Measurements from ENCODE around the gene DCAF6.
A peak's percentile ranks its signal among the peaks of the same experiment; 100 is the strongest.
"Not testable (repeated sequence)": the region's sequence is repeated elsewhere in the genome, so short reads cannot be mapped to it uniquely, and the experiment has no call there.

Gene DCAF6

DNA sequence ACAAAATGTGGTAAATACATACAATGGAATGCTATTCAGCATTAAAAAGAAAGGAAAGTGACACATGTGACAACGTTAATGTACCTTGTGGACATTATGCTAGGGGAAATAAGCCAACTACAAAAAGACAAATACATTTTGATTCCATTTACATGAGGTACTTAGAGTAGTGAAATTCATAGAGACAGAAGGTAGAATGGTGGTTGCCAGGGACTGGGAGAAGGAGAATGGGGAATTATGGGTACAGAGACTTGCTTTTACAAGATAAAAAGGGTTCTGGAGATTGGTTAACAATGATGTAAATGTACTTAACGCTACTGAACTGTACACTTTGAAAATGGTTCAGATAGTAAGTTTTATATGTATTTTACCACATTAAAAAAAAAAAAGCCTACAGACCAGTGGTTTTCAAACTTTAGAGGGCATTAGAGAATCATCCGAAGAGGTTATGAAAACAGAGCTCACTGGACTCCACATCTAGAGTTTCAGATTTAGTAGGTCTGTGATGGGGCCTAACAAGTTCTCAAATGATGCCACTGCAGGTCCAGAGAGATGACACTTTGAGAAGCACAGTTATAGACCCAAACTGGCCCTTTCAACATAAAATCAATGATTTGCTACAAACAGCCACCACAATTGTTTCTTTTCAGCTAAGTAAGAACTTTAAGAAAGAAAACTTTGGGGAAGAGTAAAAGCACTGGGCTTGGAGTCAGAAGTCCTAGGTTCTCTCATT, 13.0 kb upstream of the DCAF6 start:
- no peak overlapping the region for H3K9ac ChIP-seq (ENCODE audit: low read depth in 1 of 2, low read length in 2 of 2)
- no peak overlapping the region for H3K4me3 ChIP-seq (ENCODE audit: low read length in 2 of 2)
- no peaks in the 10 kb centered on the region for H3K9me3 ChIP-seq (ENCODE audit: control insufficient read depth in 2 of 2, low read length in 2 of 2)
- H3K4me1 ChIP-seq (ENCODE audit: control insufficient read depth in 2 of 2, insufficient read depth in 2 of 2, low read length in 2 of 2) = peaks cover 3 to 4% of the 10 kb centered on the region in 2 donors
- H3K36me3 ChIP-seq (ENCODE audit: control insufficient read depth in 2 of 2, insufficient read depth in 2 of 2, low read length in 2 of 2) = peaks cover 0 to 3% of the 10 kb centered on the region in 2 donors
- no peak overlapping the region for H3K27ac ChIP-seq (ENCODE audit: low read depth in 2 of 2, low read length in 2 of 2)
- no peaks in the 10 kb centered on the region for H3K27me3 ChIP-seq (ENCODE audit: control insufficient read depth in 2 of 2, insufficient read depth in 2 of 2, low read length in 2 of 2)

DNA sequence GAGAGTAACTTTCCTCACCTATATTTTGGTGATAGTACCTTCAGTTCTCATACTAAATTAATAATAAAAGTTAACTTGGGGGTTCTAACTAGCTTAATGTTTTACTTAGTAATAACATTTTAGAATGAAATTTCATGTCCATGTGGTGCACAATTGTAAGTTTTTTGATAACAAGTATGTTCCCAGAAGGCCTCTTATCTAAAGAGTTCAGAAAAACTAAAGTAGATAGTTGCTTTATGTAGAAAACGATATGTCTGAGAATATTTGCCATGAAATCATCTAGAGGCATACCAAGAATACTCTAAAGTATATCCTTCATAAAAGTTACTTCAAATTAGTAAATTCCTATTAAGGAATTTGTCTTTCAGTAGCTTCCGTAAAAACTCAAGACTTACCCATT, 12.4 kb upstream of the DCAF6 start:
- peaks cover 0 to 1% of the 10 kb centered on the region in 2 donors for H3K36me3 ChIP-seq (ENCODE audit: control insufficient read depth in 2 of 2, insufficient read depth in 2 of 2, low read length in 2 of 2)
- no peak overlapping the region for H3K4me3 ChIP-seq (ENCODE audit: low read length in 2 of 2)
- no peaks in the 10 kb centered on the region for H3K27me3 ChIP-seq (ENCODE audit: control insufficient read depth in 2 of 2, insufficient read depth in 2 of 2, low read length in 2 of 2)
- no peak overlapping the region for H3K27ac ChIP-seq (ENCODE audit: low read depth in 2 of 2, low read length in 2 of 2)
- no peak overlapping the region for H3K9ac ChIP-seq (ENCODE audit: low read depth in 1 of 2, low read length in 2 of 2)
- H3K4me1 ChIP-seq (ENCODE audit: control insufficient read depth in 2 of 2, insufficient read depth in 2 of 2, low read length in 2 of 2) = peaks cover 3 to 4% of the 10 kb centered on the region in 2 donors
- no peaks in the 10 kb centered on the region for H3K9me3 ChIP-seq (ENCODE audit: control insufficient read depth in 2 of 2, low read length in 2 of 2)

DNA sequence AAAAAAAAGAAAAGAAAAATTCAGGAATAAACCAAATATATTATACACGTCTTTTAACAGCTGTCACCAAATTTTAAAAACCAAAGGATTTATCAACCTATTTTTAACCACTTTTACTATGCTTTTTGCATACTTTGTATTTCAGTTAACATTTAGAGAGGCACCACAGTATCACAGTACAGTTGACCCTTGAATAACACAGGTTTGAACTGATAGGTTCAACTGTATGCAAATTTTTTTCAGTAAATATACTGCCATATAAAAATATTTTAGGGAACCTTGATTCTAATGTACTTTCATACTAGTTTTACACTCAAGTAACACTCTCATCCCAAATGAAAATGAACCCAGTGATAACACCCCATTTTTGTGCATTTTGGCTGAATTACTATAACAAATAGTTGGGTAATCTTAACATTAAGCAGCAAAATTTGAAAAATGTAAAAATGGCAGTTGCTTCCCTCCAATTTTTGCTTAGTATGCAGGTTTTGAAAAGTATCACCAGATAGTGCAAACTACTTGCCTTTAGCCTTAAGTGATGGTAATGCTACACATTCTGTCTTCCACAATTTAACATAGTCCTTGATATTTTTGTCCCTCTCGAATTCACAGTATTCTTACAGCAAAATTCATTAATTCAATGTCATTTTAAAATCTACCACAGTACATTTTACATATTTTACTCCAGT, 11.8 kb upstream of the DCAF6 start:
- Histone ChIP-seq H3K4me1 (ENCODE audit: control insufficient read depth in 2 of 2, insufficient read depth in 2 of 2, low read length in 2 of 2) (peaks cover 3 to 4% of the 10 kb centered on the region in 2 donors), H3K9ac (ENCODE audit: low read depth in 1 of 2, low read length in 2 of 2) (no peak overlapping the region), H3K9me3 (ENCODE audit: control insufficient read depth in 2 of 2, low read length in 2 of 2) (no peaks in the 10 kb centered on the region), H3K4me3 (ENCODE audit: low read length in 2 of 2) (no peak overlapping the region), H3K36me3 (ENCODE audit: control insufficient read depth in 2 of 2, insufficient read depth in 2 of 2, low read length in 2 of 2) (no peaks in the 10 kb centered on the region), H3K27ac (ENCODE audit: low read depth in 2 of 2, low read length in 2 of 2) (no peak overlapping the region), H3K27me3 (ENCODE audit: control insufficient read depth in 2 of 2, insufficient read depth in 2 of 2, low read length in 2 of 2) (no peaks in the 10 kb centered on the region)

DNA sequence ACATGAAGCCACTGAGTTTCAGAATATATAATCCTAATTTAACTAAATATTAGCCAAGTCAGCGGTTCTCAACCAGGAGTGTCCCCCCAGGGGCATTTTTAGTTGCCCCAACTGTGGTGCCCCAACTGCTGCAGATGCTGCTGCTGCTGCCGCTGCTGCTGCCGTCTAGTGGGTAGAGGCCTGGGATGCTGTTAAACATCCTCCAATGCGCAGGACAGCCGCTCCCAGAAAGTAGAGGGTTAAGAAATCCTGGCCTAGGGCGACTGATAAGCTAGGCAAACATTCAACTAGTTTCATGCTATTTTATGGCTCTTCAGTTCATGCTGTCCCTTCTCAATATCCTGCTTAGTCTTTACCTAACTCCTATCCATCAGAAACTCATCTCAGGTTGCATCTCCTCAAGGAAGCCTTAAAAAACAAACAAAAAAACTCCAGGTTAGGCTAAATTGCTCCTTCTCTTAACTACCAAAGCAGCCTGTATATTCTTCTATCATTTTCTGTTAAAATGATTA, 9.9 kb upstream of the DCAF6 start:
- Histone ChIP-seq H3K9ac (ENCODE audit: low read depth in 1 of 2, low read length in 2 of 2) (no peak overlapping the region), H3K27me3 (ENCODE audit: control insufficient read depth in 2 of 2, insufficient read depth in 2 of 2, low read length in 2 of 2) (no peaks in the 10 kb centered on the region), H3K27ac (ENCODE audit: low read depth in 2 of 2, low read length in 2 of 2) (peak overlapping the region; percentile 49 to 50), H3K4me3 (ENCODE audit: low read length in 2 of 2) (peak overlapping the region in 1 of 2 donors; percentile 53), H3K9me3 (ENCODE audit: control insufficient read depth in 2 of 2, low read length in 2 of 2) (no peaks in the 10 kb centered on the region), H3K36me3 (ENCODE audit: control insufficient read depth in 2 of 2, insufficient read depth in 2 of 2, low read length in 2 of 2) (no peaks in the 10 kb centered on the region), H3K4me1 (ENCODE audit: control insufficient read depth in 2 of 2, insufficient read depth in 2 of 2, low read length in 2 of 2) (peaks cover 3 to 4% of the 10 kb centered on the region in 2 donors)

DNA sequence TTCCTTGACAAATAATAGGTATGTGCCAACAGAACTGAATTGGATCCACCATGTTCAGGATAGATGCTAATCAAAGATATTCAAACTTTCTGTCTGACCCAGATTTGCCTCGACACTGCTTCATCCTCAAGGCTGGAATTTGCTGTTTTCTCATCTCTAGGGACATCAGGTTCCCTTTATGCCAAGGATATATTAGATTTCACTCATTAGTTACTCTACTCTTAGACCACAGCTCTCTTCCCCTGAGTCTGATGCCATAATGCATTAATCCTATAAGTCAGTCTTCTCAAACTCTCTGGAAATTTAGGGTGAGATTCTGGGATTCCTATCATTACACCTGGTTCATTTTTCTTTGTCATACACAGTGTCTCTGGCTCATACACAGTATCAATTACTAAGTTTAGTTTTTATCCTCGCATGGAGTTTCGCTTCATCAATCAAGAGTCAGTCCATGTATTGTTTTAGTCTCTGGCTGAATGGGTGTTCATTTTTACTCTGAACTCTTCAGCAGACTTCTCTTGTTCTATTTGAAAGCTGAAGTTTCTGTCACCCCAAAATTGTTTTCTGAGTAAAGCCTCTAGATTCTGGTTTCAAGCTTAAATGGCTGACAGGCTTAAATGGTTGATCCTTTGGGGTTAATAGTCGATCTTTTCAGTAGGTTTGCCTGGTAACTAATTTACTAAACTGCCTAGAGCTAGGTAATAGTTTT, 9.3 kb upstream of the DCAF6 start:
- Histone ChIP-seq H3K27me3 (ENCODE audit: control insufficient read depth in 2 of 2, insufficient read depth in 2 of 2, low read length in 2 of 2) (no peaks in the 10 kb centered on the region), H3K27ac (ENCODE audit: low read depth in 2 of 2, low read length in 2 of 2) (peak overlapping the region; percentile 49 to 50), H3K4me1 (ENCODE audit: control insufficient read depth in 2 of 2, insufficient read depth in 2 of 2, low read length in 2 of 2) (peaks cover 3 to 7% of the 10 kb centered on the region in 2 donors), H3K4me3 (ENCODE audit: low read length in 2 of 2) (peak overlapping the region; percentile 36 to 53), H3K9ac (ENCODE audit: low read depth in 1 of 2, low read length in 2 of 2) (peak overlapping the region in 1 of 2 donors; percentile 9), H3K9me3 (ENCODE audit: control insufficient read depth in 2 of 2, low read length in 2 of 2) (no peaks in the 10 kb centered on the region), H3K36me3 (ENCODE audit: control insufficient read depth in 2 of 2, insufficient read depth in 2 of 2, low read length in 2 of 2) (no peaks in the 10 kb centered on the region)

DNA sequence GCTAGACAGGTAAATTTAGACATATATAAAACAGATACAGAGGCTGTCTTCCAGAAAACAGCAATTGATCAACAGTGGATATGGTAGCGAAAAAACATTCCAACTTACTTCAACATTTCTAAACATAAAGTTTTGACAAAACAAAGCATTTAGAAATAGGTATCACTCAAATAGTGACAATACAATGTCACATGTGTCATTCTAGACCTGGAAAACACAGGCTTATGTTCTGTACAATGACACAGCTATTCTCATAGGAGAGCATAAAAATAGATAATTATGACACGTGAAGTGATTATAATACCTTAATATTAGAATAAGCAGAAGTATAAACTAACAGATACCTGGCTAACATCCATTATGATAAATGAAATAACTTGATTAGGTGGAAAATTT, 8.0 kb upstream of the DCAF6 start:
- Histone ChIP-seq H3K27me3 (ENCODE audit: control insufficient read depth in 2 of 2, insufficient read depth in 2 of 2, low read length in 2 of 2) (no peaks in the 10 kb centered on the region), H3K36me3 (ENCODE audit: control insufficient read depth in 2 of 2, insufficient read depth in 2 of 2, low read length in 2 of 2) (no peaks in the 10 kb centered on the region), H3K4me1 (ENCODE audit: control insufficient read depth in 2 of 2, insufficient read depth in 2 of 2, low read length in 2 of 2) (peaks cover 3 to 9% of the 10 kb centered on the region in 2 donors), H3K9me3 (ENCODE audit: control insufficient read depth in 2 of 2, low read length in 2 of 2) (no peaks in the 10 kb centered on the region), H3K9ac (ENCODE audit: low read depth in 1 of 2, low read length in 2 of 2) (peak overlapping the region in 1 of 2 donors; percentile 20), H3K27ac (ENCODE audit: low read depth in 2 of 2, low read length in 2 of 2) (peak overlapping the region in 1 of 2 donors; percentile 38), H3K4me3 (ENCODE audit: low read length in 2 of 2) (no peak overlapping the region)

DNA sequence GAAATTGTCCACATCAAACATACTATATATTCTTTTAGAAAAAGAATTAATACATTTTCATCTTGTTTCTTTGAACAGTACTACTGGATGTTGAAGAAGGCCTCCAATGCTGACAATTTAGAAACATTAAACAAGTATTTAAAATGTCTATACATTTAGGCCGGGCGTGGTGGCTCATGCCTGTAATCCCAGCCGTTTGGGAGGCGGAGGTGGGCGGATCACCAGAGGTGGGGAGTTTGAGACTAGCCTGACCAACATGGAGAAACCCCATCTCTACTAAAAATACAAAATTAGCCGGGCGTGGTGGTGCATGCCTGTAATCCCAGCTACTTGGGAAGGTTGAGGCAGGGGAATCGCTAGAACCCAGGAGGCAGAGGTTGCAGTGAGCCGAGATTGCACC, 7.6 kb upstream of the DCAF6 start:
- H3K4me3 ChIP-seq (ENCODE audit: low read length in 2 of 2); H3K9me3 ChIP-seq (ENCODE audit: control insufficient read depth in 2 of 2, low read length in 2 of 2); H3K9ac ChIP-seq (ENCODE audit: low read depth in 1 of 2, low read length in 2 of 2); H3K27me3 ChIP-seq (ENCODE audit: control insufficient read depth in 2 of 2, insufficient read depth in 2 of 2, low read length in 2 of 2); H3K36me3 ChIP-seq (ENCODE audit: control insufficient read depth in 2 of 2, insufficient read depth in 2 of 2, low read length in 2 of 2): not testable (repeated sequence)
- Histone ChIP-seq H3K27ac (ENCODE audit: low read depth in 2 of 2, low read length in 2 of 2) (peak overlapping the region; percentile 8 to 16), H3K4me1 (ENCODE audit: control insufficient read depth in 2 of 2, insufficient read depth in 2 of 2, low read length in 2 of 2) (peaks cover 6 to 14% of the 10 kb centered on the region in 2 donors)

DNA sequence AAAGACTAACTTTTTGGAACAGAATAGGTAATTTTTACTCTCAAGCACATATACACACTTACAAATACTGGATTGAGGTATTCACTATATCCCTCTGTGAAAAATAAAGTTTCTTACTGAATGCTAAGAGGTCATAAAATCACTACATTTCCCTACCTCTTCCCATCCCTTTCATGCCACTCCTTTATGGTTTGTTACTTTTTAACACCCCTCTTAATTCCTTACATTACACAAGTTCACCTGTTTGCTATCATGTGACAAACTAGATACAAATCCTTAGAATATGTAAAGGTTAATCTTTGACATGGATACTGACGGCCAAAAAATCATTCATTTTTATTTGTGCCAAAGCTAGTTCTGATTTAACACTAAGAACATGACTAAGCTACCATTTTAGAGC, 6.8 kb upstream of the DCAF6 start:
- Histone ChIP-seq H3K36me3 (ENCODE audit: control insufficient read depth in 2 of 2, insufficient read depth in 2 of 2, low read length in 2 of 2) (no peaks in the 10 kb centered on the region), H3K9ac (ENCODE audit: low read depth in 1 of 2, low read length in 2 of 2) (no peak overlapping the region), H3K4me1 (ENCODE audit: control insufficient read depth in 2 of 2, insufficient read depth in 2 of 2, low read length in 2 of 2) (peaks cover 6 to 22% of the 10 kb centered on the region in 2 donors), H3K9me3 (ENCODE audit: control insufficient read depth in 2 of 2, low read length in 2 of 2) (no peaks in the 10 kb centered on the region), H3K27me3 (ENCODE audit: control insufficient read depth in 2 of 2, insufficient read depth in 2 of 2, low read length in 2 of 2) (no peaks in the 10 kb centered on the region), H3K4me3 (ENCODE audit: low read length in 2 of 2) (peak overlapping the region in 1 of 2 donors; percentile 21), H3K27ac (ENCODE audit: low read depth in 2 of 2, low read length in 2 of 2) (no peak overlapping the region)

DNA sequence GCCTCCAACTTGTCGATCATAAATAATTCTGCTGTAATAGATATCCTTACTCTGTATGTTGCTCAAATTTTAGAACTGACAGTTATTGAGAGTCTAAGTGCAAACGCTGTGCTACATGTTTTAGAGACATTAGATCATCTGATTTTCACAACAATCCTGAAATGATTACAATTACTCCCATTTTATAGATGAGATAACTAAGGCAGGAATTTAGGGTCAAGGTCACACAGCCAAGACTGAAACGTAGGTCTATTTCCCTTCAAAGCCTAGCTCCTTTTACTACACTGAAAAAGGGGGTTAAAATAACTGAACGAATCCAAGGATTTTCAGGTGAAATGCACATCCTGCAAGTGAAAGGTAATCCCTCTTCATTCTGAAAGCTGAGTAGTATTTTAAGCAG, 2.7 kb upstream of the DCAF6 start:
- H3K36me3 ChIP-seq (ENCODE audit: control insufficient read depth in 2 of 2, insufficient read depth in 2 of 2, low read length in 2 of 2) = peaks cover 0 to 2% of the 10 kb centered on the region in 2 donors
- peak overlapping the region in 1 of 2 donors; percentile 90 for H3K9ac ChIP-seq (ENCODE audit: low read depth in 1 of 2, low read length in 2 of 2)
- peak overlapping the region; percentile 72 to 100 for H3K4me3 ChIP-seq (ENCODE audit: low read length in 2 of 2)
- H3K4me1 ChIP-seq (ENCODE audit: control insufficient read depth in 2 of 2, insufficient read depth in 2 of 2, low read length in 2 of 2) = peaks cover 7 to 20% of the 10 kb centered on the region in 2 donors
- H3K27me3 ChIP-seq (ENCODE audit: control insufficient read depth in 2 of 2, insufficient read depth in 2 of 2, low read length in 2 of 2) = no peaks in the 10 kb centered on the region
- no peak overlapping the region for H3K27ac ChIP-seq (ENCODE audit: low read depth in 2 of 2, low read length in 2 of 2)
- no peaks in the 10 kb centered on the region for H3K9me3 ChIP-seq (ENCODE audit: control insufficient read depth in 2 of 2, low read length in 2 of 2)

Measured in mucosa of rectum (tissue), 2 donors.